MM.1S (cell line): Measurements from ENCODE around the gene GMPR.

Experiments used
- DNase-seq: peaks from one replicate; pipeline ENCODE4 v3.0.0-alpha.2; 2015
- H2AFZ ChIP-seq: fragments of 300-600 bp; sonication (generic); 2 replicates; pipeline ENCODE4 v1.6.0; 2016; ENCODE audit warnings: antibody characterized with exemption, low read length
- H3F3A ChIP-seq: fragments of 300-600 bp; sonication (generic); 2 replicates; pipeline ENCODE4 v1.6.1; 2016; ENCODE audit warnings: mild to moderate bottlenecking, antibody characterized with exemption, low read length, moderate library complexity, mixed read lengths; ENCODE audit not compliant: insufficient read depth
- H3K27ac ChIP-seq: fragments of 300-600 bp; sonication (generic); 2 replicates; pipeline ENCODE4 v1.5.1; 2016; ENCODE audit warnings: mild to moderate bottlenecking, low read length
- H3K27me3 ChIP-seq: fragments of 300-600 bp; sonication (generic); replicated peaks from 2 replicates; pipeline ENCODE4 v1.6.0; 2016; ENCODE audit warnings: low read length; ENCODE audit not compliant: insufficient read depth
- H3K36me3 ChIP-seq: fragments of 300-600 bp; sonication (generic); replicated peaks from 2 replicates; pipeline ENCODE4 v1.6.1; 2016; ENCODE audit warnings: mild to moderate bottlenecking, low read length, mixed read lengths; ENCODE audit not compliant: insufficient read depth
- H3K4me1 ChIP-seq: fragments of 300-600 bp; sonication (generic); 2 replicates; pipeline ENCODE4 v1.6.1; 2016; ENCODE audit warnings: low read length, mixed read lengths
- H3K4me2 ChIP-seq: fragments of 300-600 bp; sonication (generic); 2 replicates; pipeline ENCODE4 v1.6.0; 2016; ENCODE audit warnings: low read depth, low read length
- H3K4me3 ChIP-seq: fragments of 300-600 bp; sonication (generic); 2 replicates; pipeline ENCODE4 v1.5.1; 2016; ENCODE audit warnings: low read length, mixed read lengths
- H3K79me2 ChIP-seq: fragments of 300-600 bp; sonication (generic); 2 replicates; pipeline ENCODE4 v1.6.1; 2016; ENCODE audit warnings: mixed run types, low read length, mixed read lengths
- H3K9ac ChIP-seq: fragments of 300-600 bp; sonication (generic); 2 replicates; pipeline ENCODE4 v1.6.1; 2016; ENCODE audit warnings: low read length, mixed read lengths
- H3K9me2 ChIP-seq: fragments of 300-600 bp; sonication (generic); replicated peaks from 2 replicates; pipeline ENCODE4 v1.6.1; 2016; ENCODE audit warnings: mild to moderate bottlenecking, low read length, mixed read lengths; ENCODE audit not compliant: insufficient read depth
- H3K9me3 ChIP-seq: fragments of 300-600 bp; sonication (generic); replicated peaks from 2 replicates; pipeline ENCODE4 v1.6.1; 2016; ENCODE audit warnings: mild to moderate bottlenecking, low read length, mixed read lengths; ENCODE audit not compliant: insufficient read depth
- H4K20me1 ChIP-seq: fragments of 300-600 bp; sonication (generic); 2 replicates; pipeline ENCODE4 v1.6.1; 2016; ENCODE audit warnings: mild to moderate bottlenecking, low read length, moderate library complexity, mixed read lengths; ENCODE audit not compliant: insufficient read depth
- CTCF ChIP-seq: fragments of 300-600 bp; sonication (generic); IDR thresholded peaks from 2 replicates; pipeline ENCODE4 v1.5.1; 2016; ENCODE audit warnings: antibody characterized with exemption, low read length, mixed read lengths
- EZH2 ChIP-seq: fragments of 300-600 bp; sonication (generic); optimal IDR thresholded peaks from 2 replicates; pipeline ENCODE3; 2017; ENCODE audit warnings: low read depth, mild to moderate bottlenecking, antibody characterized with exemption, low read length, mixed read lengths
- EZH2phosphoT487 ChIP-seq: fragments of 300-600 bp; sonication (generic); IDR thresholded peaks from 2 replicates; pipeline ENCODE4 v1.6.1; 2018; ENCODE audit warnings: antibody characterized with exemption, low read length

The GMPR gene

GRCh38 chr6:16254535-16254934 is 16.1 kb downstream of the GMPR start:
- TF ChIP-seq EZH2phosphoT487, result no peak
- TF ChIP-seq EZH2, result no peak
- TF ChIP-seq CTCF, result no peak
- no peak for DNase-seq
- Histone ChIP-seq H3K9me3 (no peaks in the 10 kb centered on the region), H2AFZ (no peak overlapping the region), H3K9me2 (no peaks in the 10 kb centered on the region), H3F3A (no peaks in the 10 kb centered on the region), H3K36me3 (no peaks in the 10 kb centered on the region), H3K27me3 (no peaks in the 10 kb centered on the region), H3K4me3 (no peak overlapping the region), H4K20me1 (no peaks in the 10 kb centered on the region), H3K4me2 (no peak overlapping the region), H3K79me2 (no peaks in the 10 kb centered on the region), H3K9ac (no peak overlapping the region), H3K4me1 (no peaks in the 10 kb centered on the region), H3K27ac (no peak overlapping the region)

GRCh38 chr6:16256781-16257180 is 18.4 kb downstream of the GMPR start:
- no peaks in the 10 kb centered on the region for H3K79me2 ChIP-seq
- H3K9me3 ChIP-seq, result no peaks in the 10 kb centered on the region
- no peak overlapping the region for H3K4me3 ChIP-seq
- no peak overlapping the region for H3K27ac ChIP-seq
- H3K9me2 ChIP-seq, result no peaks in the 10 kb centered on the region
- H2AFZ ChIP-seq, result no peak overlapping the region
- no peaks in the 10 kb centered on the region for H3K36me3 ChIP-seq
- H3K4me1 ChIP-seq, result no peaks in the 10 kb centered on the region
- no peaks in the 10 kb centered on the region for H4K20me1 ChIP-seq
- H3F3A ChIP-seq, result no peaks in the 10 kb centered on the region
- no peak overlapping the region for H3K4me2 ChIP-seq
- no peaks in the 10 kb centered on the region for H3K27me3 ChIP-seq
- no peak overlapping the region for H3K9ac ChIP-seq
- no peak for DNase-seq
- TF ChIP-seq CTCF (no peak), EZH2phosphoT487 (no peak), EZH2 (no peak)

GRCh38 chr6:16257999-16258708 is 19.8 kb downstream of the GMPR start:
- Histone ChIP-seq H3K27ac (no peak overlapping the region), H3K4me2 (no peak overlapping the region)

More at GRCh38 chr6:16257999-16258708, 19.8 kb downstream of the GMPR start:
- Histone ChIP-seq H3K36me3 (no peaks in the 10 kb centered on the region), H3K9ac (no peak overlapping the region), H3K9me3 (no peaks in the 10 kb centered on the region), H4K20me1 (no peaks in the 10 kb centered on the region), H3K4me1 (no peaks in the 10 kb centered on the region), H3F3A (no peaks in the 10 kb centered on the region), H3K79me2 (no peaks in the 10 kb centered on the region), H3K9me2 (no peaks in the 10 kb centered on the region), H3K27me3 (no peaks in the 10 kb centered on the region), H2AFZ (no peak overlapping the region), H3K4me3 (no peak overlapping the region)
- TF ChIP-seq CTCF (no peak), EZH2 (no peak), EZH2phosphoT487 (no peak)
- DNase-seq, result no peak
